HepG2 (cell line): ENCODE results near the gene SCAPER. TPM values are rescaled to one million over a fixed set of nuclear protein-coding genes. Genes with fewer than 3 reads are reported as not detected.

ENCODE experiments used
- ASH2L ChIP-seq: fragments of 300-600, 200-600 bp; sonication (generic); IDR thresholded peaks from 2 replicates; pipeline ENCODE4 v1.7.0; 2017; ENCODE audit warnings: low read depth, mild to moderate bottlenecking, moderate library complexity, mixed read lengths, low read length; ENCODE audit not compliant: insufficient read length
- ATF7-NPFF ChIP-seq: sonication (generic); formaldehyde crosslinking; IDR thresholded peaks from 2 replicates; pipeline ENCODE4 v1.8.1; 2023; ENCODE audit warnings: mild to moderate bottlenecking, low read depth, missing genetic modification reagents, moderate library complexity
- ETV5 ChIP-seq: IDR thresholded peaks from 2 replicates; pipeline ENCODE4 v1.6.1; 2018; ENCODE audit warnings: missing biosample characterization, missing genetic modification reagents, inconsistent platforms, borderline replicate concordance
- FOXK1 ChIP-seq: sonication (generic); formaldehyde crosslinking; IDR thresholded peaks from 2 replicates; pipeline ENCODE4 v1.4.0; 2020; ENCODE audit warnings: low read depth, missing genetic modification reagents, borderline replicate concordance
- GABPA ChIP-seq, 2 experiments: IDR thresholded peaks; 2 replicates each; pipeline ENCODE4 v1.6.1; 2011 to 2016; ENCODE audit warnings: low read depth in 2 of 2, low read length in 1 of 2, missing biosample characterization in 1 of 2, missing genetic modification characterization in 1 of 2
- GFI1 ChIP-seq: sonication (generic); formaldehyde crosslinking; IDR thresholded peaks from 2 replicates; pipeline ENCODE4 v1.5.0; 2020; ENCODE audit warnings: missing genetic modification reagents, mild to moderate bottlenecking, borderline replicate concordance
- HMGXB4 ChIP-seq, 2 experiments: sonication (generic) in 1 of 2; formaldehyde crosslinking in 1 of 2; IDR thresholded peaks; 2 replicates each; pipeline versions ENCODE4 v1.4.0 to v1.6.1; 2018 to 2020; ENCODE audit warnings: missing genetic modification reagents in 2 of 2, borderline replicate concordance in 1 of 2, low read depth in 1 of 2, mild to moderate bottlenecking in 1 of 2, missing biosample characterization in 1 of 2
- KLF11 ChIP-seq: IDR thresholded peaks from 2 replicates; pipeline ENCODE4 v1.6.1; 2016; ENCODE audit warnings: missing compliant biosample characterization
- MEIS2 ChIP-seq: sonication (generic); formaldehyde crosslinking; IDR thresholded peaks from 2 replicates; pipeline ENCODE4 v1.9.0; 2021; ENCODE audit warnings: mild to moderate bottlenecking, missing genetic modification reagents
- MTERF4 ChIP-seq: sonication (generic); formaldehyde crosslinking; IDR thresholded peaks from 2 replicates; pipeline ENCODE4 v1.8.0; 2023; ENCODE audit warnings: mild to moderate bottlenecking, missing genetic modification reagents
- MTF2 ChIP-seq: sonication (generic); formaldehyde crosslinking; IDR thresholded peaks from 2 replicates; pipeline ENCODE4 v1.5.0; 2020; ENCODE audit warnings: missing genetic modification reagents, borderline replicate concordance
- RBFOX2 ChIP-seq: fragments of 200-400 bp; formaldehyde crosslinking; IDR thresholded peaks from 2 replicates; pipeline ENCODE4 v1.6.1; 2017; ENCODE audit warnings: low read depth, mild to moderate bottlenecking, low read length
- RFXANK ChIP-seq: IDR thresholded peaks from 2 replicates; pipeline ENCODE4 v1.6.1; 2016
- SAP130 ChIP-seq: IDR thresholded peaks from 2 replicates; pipeline ENCODE4 v1.6.1; 2016; ENCODE audit warnings: low read depth
- SRY ChIP-seq: sonication (generic); formaldehyde crosslinking; IDR thresholded peaks from 2 replicates; pipeline ENCODE4 v1.8.0; 2022; ENCODE audit warnings: mild to moderate bottlenecking, missing genetic modification reagents
- SUZ12 ChIP-seq: fragments of 150-350 bp; IDR thresholded peaks from 2 replicates; pipeline ENCODE4 v1.6.1; 2014; ENCODE audit warnings: low read depth, low read length
- TEAD3 ChIP-seq: optimal IDR thresholded peaks from 2 replicates; pipeline ENCODE3; 2016; ENCODE audit warnings: borderline replicate concordance
- ZNF143 ChIP-seq: sonication (generic); formaldehyde crosslinking; IDR thresholded peaks from 2 replicates; pipeline ENCODE4 v1.4.0; 2020; ENCODE audit warnings: missing genetic modification reagents
- ZNF33A ChIP-seq: sonication (generic); formaldehyde crosslinking; IDR thresholded peaks from 2 replicates; pipeline ENCODE4 v1.5.1; 2020; ENCODE audit warnings: missing genetic modification reagents, mild to moderate bottlenecking, moderate library complexity, borderline replicate concordance
- ZNF484 ChIP-seq: sonication (generic); formaldehyde crosslinking; IDR thresholded peaks from 2 replicates; pipeline ENCODE4 v1.5.1; 2020; ENCODE audit warnings: mild to moderate bottlenecking, low read depth, missing genetic modification reagents, borderline replicate concordance
- ZNF510 ChIP-seq: sonication (generic); formaldehyde crosslinking; IDR thresholded peaks from 2 replicates; pipeline ENCODE4 v1.4.0; 2020; ENCODE audit warnings: low read depth, mild to moderate bottlenecking, missing genetic modification reagents
- ZNF543 ChIP-seq: sonication (generic); formaldehyde crosslinking; IDR thresholded peaks from 2 replicates; pipeline ENCODE4 v1.4.0; 2020; ENCODE audit warnings: mild to moderate bottlenecking, missing genetic modification reagents
- ZNF639 ChIP-seq: conservative IDR thresholded peaks from 2 replicates; pipeline ENCODE4 v1.6.1; 2018; ENCODE audit warnings: missing genetic modification reagents
- ZNF713 ChIP-seq: sonication (generic); formaldehyde crosslinking; IDR thresholded peaks from 2 replicates; pipeline ENCODE4 v1.4.0; 2020; ENCODE audit warnings: mild to moderate bottlenecking, missing genetic modification reagents
- ZNF747 ChIP-seq: sonication (generic); formaldehyde crosslinking; IDR thresholded peaks from 2 replicates; pipeline ENCODE4 v1.8.1; 2023; ENCODE audit warnings: missing genetic modification reagents, mild to moderate bottlenecking, borderline replicate concordance
- ZNF777 ChIP-seq: sonication (generic); formaldehyde crosslinking; IDR thresholded peaks from 2 replicates; pipeline ENCODE4 v1.4.0; 2020; ENCODE audit warnings: missing genetic modification reagents
- ZSCAN9 ChIP-seq: IDR thresholded peaks from 2 replicates; pipeline ENCODE4 v1.6.1; 2016; ENCODE audit warnings: borderline replicate concordance
- polyA plus RNA-seq, 8 experiments: library from polyadenylated mRNA; depleted of rRNA in 3 of 8; stranded (reverse) in 7 of 8; unstranded in 1 of 8; fragments of >200 nt; fragmentation: Illumina TruSeq in 4 of 8; extraction: Trizol in 4 of 8; gene quantifications; 2 replicates each; pipeline versions ENCODE4 v1.2.1 to v1.2.3, GENCODE V29; 2011 to 2016; ENCODE audit warnings: low read depth in 4 of 8, missing spikeins in 1 of 8, mixed read lengths in 1 of 8; ENCODE audit not compliant: insufficient read depth in 1 of 8
- total RNA-seq, 5 experiments: library from RNA; depleted of rRNA; stranded (reverse); fragments of >200 nt; fragmentation: Illumina TruSeq; extraction: Trizol; gene quantifications; 2 replicates each; pipeline ENCODE4 v1.2.3, GENCODE V29; 2016; ENCODE audit warnings: low read depth in 1 of 5

Gene SCAPER
- total and polyA plus RNA-seq, 2 of the 13 experiments (the other 11 are each of a cell fraction or from before 2014, with no cell fraction given) = 4.3 to 10.5 TPM

- peak in 1 of 2 experiments; percentile 14; a peak in 1 of 4 replicates for TF ChIP-seq HMGXB4 (CRISPR knock-in tag; IDR thresholded peaks at IDR 0.05; ENCODE audit: borderline replicate concordance in 1 of 2, low read depth in 1 of 2)
- TF ChIP-seq MTF2 (CRISPR knock-in tag) = 0 out of 2 replicates have a peak, but pooled peaks have one; percentile 16
- no peak for TF ChIP-seq GABPA (IDR thresholded peaks at IDR 0.05; ENCODE audit: low read depth, low read length)
- TF ChIP-seq GABPA (CRISPR knock-in tag; IDR thresholded peaks at IDR 0.05; ENCODE audit: low read depth) = 0 out of 2 replicates have a peak, but pooled peaks have one; percentile 26
- 0 out of 2 replicates have a peak, but pooled peaks have one; percentile 21 for TF ChIP-seq ZNF639 (CRISPR knock-in tag)
- peak; percentile 38; the same call in 1 of the 2 replicates for TF ChIP-seq ETV5 (CRISPR knock-in tag)
- TF ChIP-seq ZNF747 = peak; percentile 29; the same call in 1 of the 2 replicates
- peak; percentile 8 for TF ChIP-seq ASH2L
- TF ChIP-seq KLF11 = no peak
- TF ChIP-seq ZNF484 (CRISPR knock-in tag) = 0 out of 2 replicates have a peak, but pooled peaks have one; percentile 29
- peak; percentile 22; the same call in 1 of the 2 replicates for TF ChIP-seq GFI1 (CRISPR knock-in tag)
- TF ChIP-seq MTERF4 (CRISPR knock-in tag) = no peak
- TF ChIP-seq RFXANK (CRISPR knock-in tag) = no peak
- TF ChIP-seq ZNF543 (CRISPR knock-in tag) = 0 out of 2 replicates have a peak, but pooled peaks have one; percentile 52
- no peak for TF ChIP-seq SRY (CRISPR knock-in tag)
- 0 out of 2 replicates have a peak, but pooled peaks have one; percentile 49 for TF ChIP-seq ZNF33A (CRISPR knock-in tag)
- 0 out of 2 replicates have a peak, but pooled peaks have one; percentile 4 for TF ChIP-seq ZNF510 (CRISPR knock-in tag)
- TF ChIP-seq ZNF143 (CRISPR knock-in tag) = no peak
- no peak for TF ChIP-seq ZSCAN9
- no peak for TF ChIP-seq SUZ12
- peak; percentile 35 for TF ChIP-seq TEAD3 (CRISPR knock-in tag)
- TF ChIP-seq ZNF713 (CRISPR knock-in tag) = no peak
- TF ChIP-seq FOXK1 (CRISPR knock-in tag) = 0 out of 2 replicates have a peak, but pooled peaks have one; percentile 28
- no peak for TF ChIP-seq RBFOX2
- no peak for TF ChIP-seq ZNF777
- no peak for TF ChIP-seq MEIS2 (CRISPR knock-in tag)
- TF ChIP-seq SAP130 = 0 out of 2 replicates have a peak, but pooled peaks have one; percentile 22
- TF ChIP-seq ATF7-NPFF (CRISPR knock-in tag) = no peak
These were observed 568.0 kb downstream of the SCAPER start (continued) for GRCh38 chr15:76337059-76337695.
